Measurements from ENCODE around the gene MGP. TPM values are rescaled to one million over a fixed set of nuclear protein-coding genes. Genes with fewer than 3 reads are reported as not detected.

The MGP gene
- total and polyA plus RNA-seq, 2 experiments from 2014 or later, result 0.60 TPM; not detected in 1

DNA sequence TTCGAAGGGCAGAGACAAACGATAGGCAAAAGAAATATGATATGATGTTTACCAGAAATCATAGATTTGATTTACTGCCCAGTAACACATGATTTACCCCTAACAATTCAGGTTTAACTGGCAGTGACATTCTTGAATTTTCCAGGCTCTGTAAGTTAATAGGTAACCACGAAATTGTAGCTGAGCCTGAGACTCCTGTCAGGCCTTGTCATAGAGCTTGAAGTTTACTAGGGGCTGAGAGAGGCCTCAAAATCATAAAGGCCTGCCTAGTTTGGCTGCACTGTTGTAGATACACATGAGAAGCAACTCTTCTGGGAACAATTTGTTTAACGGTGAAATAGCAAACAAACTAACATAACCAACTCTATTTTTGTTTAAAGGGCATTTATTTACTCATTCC is 49.4 kb upstream of the MGP start:
- H3K9me3 Mint-ChIP-seq, result no peaks in the 10 kb centered on the region
- no peak overlapping the region for H2AFZ ChIP-seq
- peaks cover 3% of the 10 kb centered on the region for H3K27me3 Mint-ChIP-seq (ENCODE audit: insufficient read depth, low read depth, poor library complexity)
- H3K36me3 ChIP-seq (ENCODE audit: insufficient read depth), result no peaks in the 10 kb centered on the region
- DNase-seq (ENCODE audit: low spot score) (no peak), ATAC-seq (no peak)
- no peaks in the 10 kb centered on the region for H3K9me2 ChIP-seq (ENCODE audit: insufficient read depth)
- no peak for TF ChIP-seq POLR2AphosphoS5 (IDR thresholded peaks at IDR 0.05; ENCODE audit: low read depth)
- TF ChIP-seq, protein P1, sequence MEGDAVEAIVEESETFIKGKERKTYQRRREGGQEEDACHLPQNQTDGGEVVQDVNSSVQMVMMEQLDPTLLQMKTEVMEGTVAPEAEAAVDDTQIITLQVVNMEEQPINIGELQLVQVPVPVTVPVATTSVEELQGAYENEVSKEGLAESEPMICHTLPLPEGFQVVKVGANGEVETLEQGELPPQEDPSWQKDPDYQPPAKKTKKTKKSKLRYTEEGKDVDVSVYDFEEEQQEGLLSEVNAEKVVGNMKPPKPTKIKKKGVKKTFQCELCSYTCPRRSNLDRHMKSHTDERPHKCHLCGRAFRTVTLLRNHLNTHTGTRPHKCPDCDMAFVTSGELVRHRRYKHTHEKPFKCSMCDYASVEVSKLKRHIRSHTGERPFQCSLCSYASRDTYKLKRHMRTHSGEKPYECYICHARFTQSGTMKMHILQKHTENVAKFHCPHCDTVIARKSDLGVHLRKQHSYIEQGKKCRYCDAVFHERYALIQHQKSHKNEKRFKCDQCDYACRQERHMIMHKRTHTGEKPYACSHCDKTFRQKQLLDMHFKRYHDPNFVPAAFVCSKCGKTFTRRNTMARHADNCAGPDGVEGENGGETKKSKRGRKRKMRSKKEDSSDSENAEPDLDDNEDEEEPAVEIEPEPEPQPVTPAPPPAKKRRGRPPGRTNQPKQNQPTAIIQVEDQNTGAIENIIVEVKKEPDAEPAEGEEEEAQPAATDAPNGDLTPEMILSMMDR (conservative IDR thresholded peaks at IDR 0.05; ENCODE audit: low read depth in 2 of 2), result no peak
- TF ChIP-seq, protein P2, sequence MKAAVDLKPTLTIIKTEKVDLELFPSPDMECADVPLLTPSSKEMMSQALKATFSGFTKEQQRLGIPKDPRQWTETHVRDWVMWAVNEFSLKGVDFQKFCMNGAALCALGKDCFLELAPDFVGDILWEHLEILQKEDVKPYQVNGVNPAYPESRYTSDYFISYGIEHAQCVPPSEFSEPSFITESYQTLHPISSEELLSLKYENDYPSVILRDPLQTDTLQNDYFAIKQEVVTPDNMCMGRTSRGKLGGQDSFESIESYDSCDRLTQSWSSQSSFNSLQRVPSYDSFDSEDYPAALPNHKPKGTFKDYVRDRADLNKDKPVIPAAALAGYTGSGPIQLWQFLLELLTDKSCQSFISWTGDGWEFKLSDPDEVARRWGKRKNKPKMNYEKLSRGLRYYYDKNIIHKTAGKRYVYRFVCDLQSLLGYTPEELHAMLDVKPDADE (IDR thresholded peaks at IDR 0.05), result no peak
- TF ChIP-seq NANOG (IDR thresholded peaks at IDR 0.05; ENCODE audit: borderline replicate concordance), result no peak
- no peak for TF ChIP-seq CREB1 (CRISPR knock-in tag; IDR thresholded peaks at IDR 0.05; ENCODE audit: low read depth)
- peaks cover 3% of the 10 kb centered on the region; the same call in 1 of the 3 replicates for H3K4me1 Mint-ChIP-seq
- no peaks in the 10 kb centered on the region for H3K79me2 ChIP-seq (replicated peaks; ENCODE audit: insufficient read depth)
- H3K27ac Mint-ChIP-seq, result no peak overlapping the region
- H3K27ac ChIP-seq (ENCODE audit: low read depth), result no peak overlapping the region
- H3K27me3 ChIP-seq (ENCODE audit: insufficient read depth), result no peaks in the 10 kb centered on the region
- no peaks in the 10 kb centered on the region for H4K20me1 ChIP-seq (replicated peaks; ENCODE audit: insufficient read depth)
- no peak overlapping the region for H3K4me3 ChIP-seq
- H3F3A ChIP-seq (replicated peaks; ENCODE audit: low read depth), result no peaks in the 10 kb centered on the region
- no peaks in the 10 kb centered on the region for H3K36me3 Mint-ChIP-seq (ENCODE audit: low read depth)
- H3K4me1 ChIP-seq (ENCODE audit: insufficient read depth), result no peaks in the 10 kb centered on the region
- H3K4me2 ChIP-seq, result no peak overlapping the region
- no peak overlapping the region for H3K4me3 Mint-ChIP-seq

DNA sequence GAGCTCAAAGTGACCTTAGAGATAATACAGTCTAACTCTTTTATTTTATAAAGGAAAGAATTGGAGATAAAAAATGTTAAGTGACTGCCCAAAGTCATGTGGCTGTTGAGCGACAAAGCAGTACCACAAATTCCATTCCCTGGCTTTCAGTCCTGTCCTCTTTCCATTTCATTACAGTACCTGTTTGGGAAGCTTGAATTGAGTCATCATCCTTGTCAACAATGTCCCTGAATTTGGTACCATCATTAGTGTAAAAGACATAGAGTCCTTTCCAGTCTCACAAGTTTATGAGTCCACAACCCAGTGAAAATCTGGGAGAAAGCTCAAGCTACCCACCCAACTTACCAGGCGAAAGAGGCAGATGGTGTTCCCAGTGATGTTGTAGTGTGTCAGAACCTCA is 48.9 kb upstream of the MGP start:
- peaks cover 3% of the 10 kb centered on the region; the same call in 1 of the 3 replicates for H3K4me1 Mint-ChIP-seq

DNA sequence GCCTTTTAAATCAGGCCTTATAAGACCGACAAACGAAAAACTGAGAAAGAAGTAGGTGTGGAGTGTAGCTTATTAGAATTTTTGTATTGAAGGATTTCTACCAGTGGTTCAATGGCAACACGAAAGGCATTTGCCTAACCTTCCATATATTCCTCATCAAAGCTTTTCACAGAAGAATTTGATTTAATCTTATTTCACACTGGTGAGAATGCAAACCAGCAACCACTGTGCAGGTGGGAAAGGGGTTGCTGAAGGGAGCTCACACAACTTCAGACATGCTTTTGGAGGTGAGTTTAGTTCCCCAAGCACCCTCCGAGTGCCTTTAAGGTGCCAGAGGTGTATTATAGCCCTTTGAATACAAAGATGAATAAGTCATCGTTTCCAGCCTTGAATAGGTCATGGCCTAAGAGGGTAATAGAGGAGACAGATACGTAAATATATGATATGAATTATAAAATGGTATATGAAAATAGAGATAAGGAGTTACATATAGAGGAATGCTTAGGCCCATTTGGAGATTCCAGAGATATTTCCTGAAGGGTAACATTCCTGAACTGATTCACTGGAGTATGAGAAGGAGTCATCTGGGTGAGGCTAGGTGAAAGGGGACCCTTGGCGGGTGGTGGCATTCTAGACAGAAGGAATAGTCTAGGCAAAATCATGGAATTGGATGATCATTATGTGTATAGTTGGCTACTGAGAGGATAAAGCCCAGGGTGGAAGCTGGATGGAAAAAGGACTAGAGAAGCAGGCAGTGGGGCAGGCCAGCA is 46.3 kb upstream of the MGP start:
- H3K27ac Mint-ChIP-seq, result no peak overlapping the region
- H3K36me3 Mint-ChIP-seq (ENCODE audit: low read depth), result no peaks in the 10 kb centered on the region

More for the DNA sequence above, 48.9 kb upstream of the MGP start:
- Mint-ChIP-seq H3K27me3 (ENCODE audit: insufficient read depth, low read depth, poor library complexity) (peaks cover 3% of the 10 kb centered on the region), H3K27ac (no peak overlapping the region), H3K4me3 (no peak overlapping the region), H3K9me3 (no peaks in the 10 kb centered on the region), H3K36me3 (ENCODE audit: low read depth) (no peaks in the 10 kb centered on the region)
- TF ChIP-seq STAT1 (IDR thresholded peaks at IDR 0.05; ENCODE audit: unreplicated experiment), result no peak
- ATAC-seq (no peak), DNase-seq (ENCODE audit: low spot score) (no peak)
- no peaks in the 10 kb centered on the region for H4K20me1 ChIP-seq (replicated peaks; ENCODE audit: insufficient read depth)
- H3K27ac ChIP-seq (ENCODE audit: low read depth), result no peak overlapping the region
- H3K79me2 ChIP-seq (replicated peaks; ENCODE audit: insufficient read depth), result no peaks in the 10 kb centered on the region
- no peak overlapping the region for H2AFZ ChIP-seq
- no peak overlapping the region for H3K4me2 ChIP-seq
- no peaks in the 10 kb centered on the region for H3K9me2 ChIP-seq (ENCODE audit: insufficient read depth)
- H3K4me1 ChIP-seq (ENCODE audit: insufficient read depth), result peaks cover under 1% of the 10 kb centered on the region; the same call in 1 of the 2 replicates
- no peaks in the 10 kb centered on the region for H3K36me3 ChIP-seq (ENCODE audit: insufficient read depth)
- H3K4me3 ChIP-seq, result no peak overlapping the region
- H3K27me3 ChIP-seq (ENCODE audit: insufficient read depth), result no peaks in the 10 kb centered on the region
- H3F3A ChIP-seq (replicated peaks; ENCODE audit: low read depth), result no peaks in the 10 kb centered on the region

More for the DNA sequence above, 46.3 kb upstream of the MGP start:
- DNase-seq (ENCODE audit: low spot score) (no peak), ATAC-seq (no peak)
- Histone ChIP-seq H3K4me2 (no peak overlapping the region), H3K4me1 (ENCODE audit: insufficient read depth) (peaks cover 9% of the 10 kb centered on the region; the same call in 1 of the 2 replicates), H3F3A (replicated peaks; ENCODE audit: low read depth) (no peaks in the 10 kb centered on the region), H3K79me2 (replicated peaks; ENCODE audit: insufficient read depth) (no peaks in the 10 kb centered on the region), H3K9me2 (ENCODE audit: insufficient read depth) (no peaks in the 10 kb centered on the region), H2AFZ (no peak overlapping the region), H3K4me3 (no peak overlapping the region), H3K27me3 (ENCODE audit: insufficient read depth) (no peaks in the 10 kb centered on the region), H4K20me1 (replicated peaks; ENCODE audit: insufficient read depth) (no peaks in the 10 kb centered on the region), H3K36me3 (ENCODE audit: insufficient read depth) (no peaks in the 10 kb centered on the region), H3K27ac (ENCODE audit: low read depth) (no peak overlapping the region)
- no peaks in the 10 kb centered on the region for H3K9me3 Mint-ChIP-seq
- H3K4me1 Mint-ChIP-seq, result peaks cover 18% of the 10 kb centered on the region; the same call in 2 of the 3 replicates
- H3K4me3 Mint-ChIP-seq, result no peak overlapping the region
- no peak for TF ChIP-seq ZNF331 (CRISPR knock-in tag; IDR thresholded peaks at IDR 0.05; ENCODE audit: low read depth)
- no peak for TF ChIP-seq STAT1 (IDR thresholded peaks at IDR 0.05; ENCODE audit: unreplicated experiment)
- no peak for TF ChIP-seq NANOG (IDR thresholded peaks at IDR 0.05; ENCODE audit: borderline replicate concordance)
- no peak for TF ChIP-seq CREB1 (CRISPR knock-in tag; IDR thresholded peaks at IDR 0.05; ENCODE audit: low read depth)
- peaks cover 6% of the 10 kb centered on the region for H3K27me3 Mint-ChIP-seq (ENCODE audit: insufficient read depth, low read depth, poor library complexity)

Data from GM23338 (cell line).